Tongue (tissue), 2 donors: ENCODE measurements around the gene SLC16A11. TPM values are rescaled to one million over a fixed set of nuclear protein-coding genes. Genes with fewer than 3 reads are reported as not detected.

ENCODE experiments used
- DNase-seq: peaks from one replicate; pipeline ENCODE4 v3.0.0-alpha.2; 2015
- total RNA-seq: library from RNA; depleted of rRNA; stranded (reverse); fragments of >200 nt; gene quantifications from one replicate; pipeline ENCODE4 v1.2.3, GENCODE V29; 2014

The SLC16A11 gene
- total RNA-seq, 1 donor from 2014 or later: not detected

DNA sequence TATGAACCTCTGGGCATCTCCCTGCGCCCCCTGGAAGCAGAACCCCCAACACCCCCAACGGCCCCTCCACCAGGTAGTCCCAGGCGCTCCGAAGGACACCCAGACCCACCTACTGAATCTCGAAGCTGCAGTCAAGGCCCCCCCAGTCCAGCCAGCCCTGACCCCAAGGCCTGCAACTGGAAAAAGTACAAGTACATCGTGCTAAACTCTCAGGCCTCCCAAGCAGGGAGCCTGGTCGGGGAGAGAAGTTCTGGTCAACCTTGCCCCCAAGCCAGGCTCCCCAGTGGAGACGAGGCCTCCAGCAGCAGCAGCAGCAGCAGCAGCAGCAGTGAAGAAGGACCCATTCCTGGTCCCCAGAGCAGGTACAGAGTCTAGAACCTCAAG lies 19.5 kb downstream of the SLC16A11 start:
- no peak for DNase-seq

DNA sequence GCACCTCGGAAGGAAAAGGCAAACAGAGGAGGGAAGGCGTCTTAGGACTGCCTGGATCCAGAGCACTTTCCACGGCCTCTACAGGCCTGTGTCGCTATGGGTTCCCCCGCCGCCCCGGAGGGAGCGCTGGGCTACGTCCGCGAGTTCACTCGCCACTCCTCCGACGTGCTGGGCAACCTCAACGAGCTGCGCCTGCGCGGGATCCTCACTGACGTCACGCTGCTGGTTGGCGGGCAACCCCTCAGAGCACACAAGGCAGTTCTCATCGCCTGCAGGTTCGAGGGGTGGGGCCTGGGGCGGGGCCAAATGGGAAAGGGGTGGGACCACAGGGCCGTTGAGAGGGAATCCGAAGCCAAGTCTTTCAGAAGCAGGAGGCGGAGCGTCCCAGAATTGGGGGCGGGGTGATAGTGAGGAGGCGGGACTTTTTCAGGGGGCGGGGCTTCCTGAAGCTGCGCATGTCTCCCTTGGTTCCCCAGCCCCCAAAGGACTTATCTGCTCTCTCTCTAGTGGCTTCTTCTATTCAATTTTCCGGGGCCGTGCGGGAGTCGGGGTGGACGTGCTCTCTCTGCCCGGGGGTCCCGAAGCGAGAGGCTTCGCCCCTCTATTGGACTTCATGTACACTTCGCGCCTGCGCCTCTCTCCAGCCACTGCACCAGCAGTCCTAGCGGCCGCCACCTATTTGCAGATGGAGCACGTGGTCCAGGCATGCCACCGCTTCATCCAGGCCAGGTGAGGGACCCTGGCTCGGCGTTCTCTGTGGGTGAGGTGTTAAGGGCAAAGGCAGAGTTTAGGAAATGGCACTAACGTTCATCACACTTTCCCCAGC lies 20.1 kb downstream of the SLC16A11 start:
- DNase-seq: peak; percentile 78

GRCh38 chr17:7022781-7023571 lies 20.9 kb downstream of the SLC16A11 start, which contains the start of gene BCL6B:
TSS of gene BCL6B (plus strand) at chr17:7023050. CDS start at chr17:7023672, 622 bp downstream.
- no peak for DNase-seq

DNA sequence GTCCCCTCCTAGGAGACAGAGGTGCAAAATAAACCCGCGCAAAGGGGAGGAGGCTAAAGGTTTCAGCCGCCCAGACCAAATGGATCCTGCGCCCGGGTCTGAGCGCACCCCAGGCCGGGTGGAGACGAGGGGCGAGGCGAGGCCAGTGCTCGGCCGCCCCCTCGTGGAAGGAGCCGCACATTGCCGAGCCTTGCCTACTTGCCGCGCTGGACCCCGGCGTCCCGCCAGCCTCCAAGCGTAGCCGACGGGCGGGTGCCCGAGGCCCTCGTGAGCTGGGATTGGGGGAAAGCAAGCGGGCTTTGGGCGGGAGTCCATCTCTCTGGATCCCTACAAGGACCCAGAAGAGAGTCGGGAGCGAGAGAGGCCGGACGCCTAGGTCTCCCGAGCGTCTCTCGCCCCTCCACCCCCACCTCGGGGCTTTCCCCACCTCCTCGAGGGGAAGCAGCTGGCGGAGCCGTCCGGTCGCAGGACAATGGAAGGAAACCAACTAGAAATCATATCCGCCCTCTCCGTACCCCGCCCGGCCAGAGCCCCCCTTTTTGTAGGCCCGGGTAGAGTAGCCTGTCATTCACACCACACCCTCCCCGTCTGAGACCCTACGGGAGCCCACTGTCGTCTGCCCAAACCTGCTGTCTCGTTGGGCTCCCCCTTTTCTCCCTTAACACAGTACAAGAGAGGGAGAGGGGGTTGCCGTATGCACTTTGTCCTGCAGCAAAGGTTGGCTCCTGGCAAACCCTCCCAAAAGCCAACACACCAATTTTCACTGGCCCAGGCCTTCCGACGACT lies 21.7 kb downstream of the SLC16A11 start:
- DNase-seq: peak; percentile 78

- no peak for DNase-seq
These were observed 22.8 kb downstream of the SLC16A11 start for GRCh38 chr17:7020894-7021664.

DNA sequence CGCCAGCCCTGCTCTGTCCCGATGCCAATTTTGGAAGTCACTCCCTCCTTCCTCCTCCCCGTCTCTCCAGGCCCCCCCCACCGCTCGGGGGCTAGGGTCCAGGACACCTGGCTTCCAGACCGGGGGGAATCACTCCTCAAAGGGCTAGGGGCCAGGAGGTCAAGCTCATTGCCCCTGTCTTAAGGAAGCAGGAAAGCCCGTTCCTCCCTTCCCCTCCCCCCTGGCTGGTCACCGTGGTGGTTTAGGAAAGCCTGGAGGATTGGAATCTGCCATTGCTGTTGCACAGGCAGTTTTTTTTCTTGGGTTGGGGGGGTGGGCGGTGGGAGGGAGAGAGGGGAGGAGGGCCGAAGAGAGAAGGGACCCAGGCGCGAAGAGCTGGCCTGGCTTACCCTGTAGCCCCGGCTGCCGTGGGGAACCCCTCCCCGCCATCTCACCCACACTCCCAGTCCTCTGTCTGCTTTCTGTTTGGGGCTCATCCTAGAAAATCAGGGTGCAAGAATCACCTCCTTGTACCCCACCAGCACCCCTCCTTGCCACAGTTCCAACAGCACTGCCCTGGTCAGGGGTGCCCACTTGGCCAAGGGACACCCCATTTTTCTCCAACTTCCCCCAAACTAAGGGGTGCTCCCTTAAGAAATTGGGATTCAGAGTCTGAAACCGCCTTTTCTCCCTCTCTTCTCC lies 23.9 kb downstream of the SLC16A11 start:
- peak; percentile 58 for DNase-seq

- no peak for DNase-seq
These were observed 24.5 kb downstream of the SLC16A11 start for GRCh38 chr17:7019367-7019766.

GRCh38 chr17:7018331-7018964 lies 25.4 kb downstream of the SLC16A11 start:
- DNase-seq: no peak

- DNase-seq: no peak
These were observed 26.1 kb downstream of the SLC16A11 start for GRCh38 chr17:7017827-7018200.

DNA sequence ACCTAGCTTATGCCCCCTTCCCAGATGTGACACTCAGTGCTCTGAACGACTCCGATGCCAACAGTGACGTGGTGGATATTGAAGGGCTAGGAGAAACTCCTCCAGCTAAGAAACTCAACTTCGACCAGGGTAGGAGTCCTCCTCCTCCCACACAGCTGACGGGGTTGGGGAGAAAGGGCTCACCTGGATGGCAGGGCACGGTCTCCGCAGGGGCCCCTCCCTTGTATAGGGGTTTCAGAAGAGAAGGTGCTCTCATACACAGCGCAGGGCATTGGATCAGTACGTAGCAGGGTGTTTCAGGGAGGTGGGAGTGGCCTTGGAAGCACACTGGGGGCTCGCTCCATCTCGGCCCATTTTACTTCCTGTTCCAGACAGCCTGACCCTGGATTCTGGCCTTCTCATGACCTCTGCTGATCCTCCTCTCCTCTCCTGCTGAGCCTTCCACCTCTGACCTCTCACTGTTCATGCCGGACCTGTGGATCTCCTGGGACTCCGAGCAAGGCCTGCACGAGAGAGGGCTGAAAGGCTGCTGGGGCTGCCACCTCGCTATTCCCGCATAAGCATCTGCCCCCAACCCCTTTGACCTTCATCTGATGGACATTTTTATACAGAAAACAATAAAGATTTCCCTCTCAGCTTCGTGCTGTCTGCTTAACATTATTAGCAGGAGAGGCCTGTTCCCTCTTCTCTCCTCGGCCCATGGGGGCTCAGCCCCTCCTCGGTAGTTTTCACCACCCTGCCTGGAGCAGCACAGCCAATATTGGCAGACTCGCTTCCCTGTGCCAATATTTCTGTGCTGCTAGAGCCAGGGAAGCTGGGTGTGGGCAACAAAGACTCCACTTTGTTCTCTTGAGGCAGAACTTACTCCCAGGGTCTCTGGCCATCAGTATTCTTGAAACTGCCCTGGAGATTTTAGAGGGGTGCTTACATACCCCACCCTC lies 26.7 kb downstream of the SLC16A11 start:
- no peak for DNase-seq

- DNase-seq: no peak
These were observed 27.5 kb downstream of the SLC16A11 start for GRCh38 chr17:7016418-7016817.

- peak; percentile 38 for DNase-seq
These were observed 28.6 kb downstream of the SLC16A11 start for GRCh38 chr17:7014995-7015958.

GRCh38 chr17:7014261-7014994 lies 29.5 kb downstream of the SLC16A11 start:
- peak; percentile 98 for DNase-seq

DNA sequence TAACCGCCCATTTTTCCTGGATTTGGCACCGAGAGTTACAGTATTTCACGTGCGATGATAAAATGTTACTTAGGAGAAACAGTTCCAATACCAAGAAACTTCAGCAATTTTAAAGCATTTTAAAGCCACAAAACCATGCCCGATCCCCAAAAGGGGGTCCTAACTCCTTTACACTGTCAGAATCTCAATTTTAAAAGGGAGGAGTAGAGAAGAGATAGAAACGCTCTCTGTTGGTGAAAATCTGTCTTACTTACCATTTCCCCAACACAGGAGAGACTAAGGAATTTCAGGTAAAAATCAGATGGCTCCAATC lies 32.0 kb downstream of the SLC16A11 start:
- DNase-seq: no peak

- no peak for DNase-seq
These were observed 32.5 kb downstream of the SLC16A11 start for GRCh38 chr17:7011415-7011814.

GRCh38 chr17:7010523-7010922 lies 33.4 kb downstream of the SLC16A11 start:
- DNase-seq: no peak

DNA sequence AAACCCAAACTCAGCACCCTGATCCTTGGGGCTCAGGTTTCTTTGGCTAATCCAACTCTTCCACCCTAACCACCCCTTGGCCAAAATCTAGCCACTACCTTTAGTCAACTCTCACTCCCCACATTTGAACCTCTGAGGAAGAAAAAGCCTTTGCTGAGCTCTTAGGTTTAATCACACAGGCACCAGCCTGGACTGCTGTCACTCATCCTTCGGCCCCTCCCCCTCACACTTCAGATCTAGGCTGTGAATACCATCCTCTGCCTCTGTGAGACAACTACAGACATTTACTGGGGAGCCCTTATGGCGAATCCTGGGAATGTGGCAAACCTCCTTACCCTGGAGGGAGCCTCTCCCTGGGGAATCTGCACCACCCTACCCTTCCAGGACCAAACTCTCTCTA lies 36.7 kb downstream of the SLC16A11 start:
- DNase-seq: no peak

GRCh38 chr17:7005716-7006115 lies 38.2 kb downstream of the SLC16A11 start:
- DNase-seq: no peak
